CD4-positive, alpha-beta T cell treated with Interleukin-15 for 4 hours (primary cell): Measurements from ENCODE around the gene KRT6C.
A peak's percentile ranks its signal among the peaks of the same experiment; 100 is the strongest.
"Not testable (repeated sequence)": the region's sequence is repeated elsewhere in the genome, so short reads cannot be mapped to it uniquely, and the experiment has no call there.

ENCODE experiments used
- DNase-seq: peaks from one replicate; pipeline ENCODE4 v3.0.0-alpha.2; 2020; ENCODE audit warnings: low spot score

KRT6C gene

GRCh38 chr12:52473768-52474167 lies at the start of gene KRT6C:
TSS of gene KRT6C (minus strand) at chr12:52473805. CDS start at chr12:52473737, 68 bp downstream.
- DNase-seq, result no peak

GRCh38 chr12:52522346-52523011 lies 48.9 kb upstream of the KRT6C start:
- DNase-seq, result no peak

- DNase-seq, result no peak
These were observed 48.1 kb upstream of the KRT6C start for GRCh38 chr12:52521568-52522266.

- no peak for DNase-seq
These were observed 47.6 kb upstream of the KRT6C start for GRCh38 chr12:52521175-52521567.

- DNase-seq, result no peak
These were observed 46.4 kb upstream of the KRT6C start, which contains the start of gene KRT5 for GRCh38 chr12:52519826-52520662. TSS of gene KRT5 (minus strand) at chr12:52520394. CDS start at chr12:52520296, 98 bp downstream.

GRCh38 chr12:52519387-52519703 lies 45.7 kb upstream of the KRT6C start:
- no peak for DNase-seq

- no peak for DNase-seq
These were observed 45.2 kb upstream of the KRT6C start for GRCh38 chr12:52518574-52519386.

- no peak for DNase-seq
These were observed 44.3 kb upstream of the KRT6C start for GRCh38 chr12:52517888-52518287.

- DNase-seq, result no peak
These were observed 43.6 kb upstream of the KRT6C start for GRCh38 chr12:52517005-52517835.

GRCh38 chr12:52515927-52516831 lies 42.6 kb upstream of the KRT6C start:
- DNase-seq, result no peak

- no peak for DNase-seq
These were observed 41.7 kb upstream of the KRT6C start for GRCh38 chr12:52515319-52515646.

GRCh38 chr12:52514471-52515318 lies 41.1 kb upstream of the KRT6C start:
- no peak for DNase-seq

- no peak for DNase-seq
These were observed 40.1 kb upstream of the KRT6C start for GRCh38 chr12:52513736-52514135.

- no peak for DNase-seq
These were observed 34.6 kb upstream of the KRT6C start for GRCh38 chr12:52508211-52508610.

- peak; percentile 25 for DNase-seq
These were observed 33.5 kb upstream of the KRT6C start for GRCh38 chr12:52506858-52507715.

GRCh38 chr12:52502877-52503276 lies 29.3 kb upstream of the KRT6C start:
- DNase-seq, result no peak

- no peak for DNase-seq
These were observed 27.9 kb upstream of the KRT6C start for GRCh38 chr12:52501490-52501889.

GRCh38 chr12:52500574-52500973 lies 27.0 kb upstream of the KRT6C start:
- DNase-seq, result not testable (repeated sequence)
